Middle frontal gyrus (tissue), 1 donor: Measurements from ENCODE around the gene UAP1L1.
A peak's percentile ranks its signal among the peaks of the same experiment; 100 is the strongest.

Experiments used
- DNase-seq: peaks from one replicate; pipeline ENCODE4 v3.0.0-alpha.2; 2015; ENCODE audit warnings: low spot score; ENCODE audit errors: extremely low spot score

UAP1L1 gene

GRCh38 chr9:137074657-137075274 is 2.6 kb upstream of the UAP1L1 start:
- DNase-seq, result no peak

- no peak for DNase-seq
Observed at GRCh38 chr9:137075275-137075775, 2.0 kb upstream of the UAP1L1 start.

- DNase-seq, result no peak
Observed at GRCh38 chr9:137076636-137077009, 694 bp upstream of the UAP1L1 start.

GRCh38 chr9:137077758-137078693 is 709 bp downstream of the UAP1L1 start:
- no peak for DNase-seq

- DNase-seq, result no peak
Observed at GRCh38 chr9:137078701-137079400, 1.5 kb downstream of the UAP1L1 start.

- no peak for DNase-seq
Observed at GRCh38 chr9:137079401-137079787, 2.1 kb downstream of the UAP1L1 start.

GRCh38 chr9:137080260-137081122 is 3.2 kb downstream of the UAP1L1 start:
- DNase-seq, result no peak

GRCh38 chr9:137082222-137082924 is 5.1 kb downstream of the UAP1L1 start:
- DNase-seq, result no peak

- no peak for DNase-seq
Observed at GRCh38 chr9:137082925-137083290, 5.6 kb downstream of the UAP1L1 start.

- DNase-seq, result peak; percentile 27
Observed at GRCh38 chr9:137083394-137084004, 6.2 kb downstream of the UAP1L1 start.

GRCh38 chr9:137084526-137084925 is 7.2 kb downstream of the UAP1L1 start:
- DNase-seq, result no peak

GRCh38 chr9:137085920-137086530 is 8.7 kb downstream of the UAP1L1 start:
- DNase-seq, result no peak

- DNase-seq, result peak; percentile 98
Observed at GRCh38 chr9:137086531-137087408, 9.5 kb downstream of the UAP1L1 start, which contains the start of gene MAN1B1. MAN1B1 (plus strand) TSS chr9:137086985; CDS start chr9:137087000, 15 bp downstream.

GRCh38 chr9:137087409-137087925 is 10.2 kb downstream of the UAP1L1 start:
- no peak for DNase-seq

GRCh38 chr9:137088121-137088520 is 10.8 kb downstream of the UAP1L1 start:
- DNase-seq, result no peak

GRCh38 chr9:137089232-137089947 is 12.1 kb downstream of the UAP1L1 start:
- DNase-seq, result no peak
